Esophagus squamous epithelium (tissue), 4 donors: Measurements from ENCODE around the gene PZP.

Experiments used
- CTCF ChIP-seq, 6 experiments: fragments of 450-650 bp in 4 of 6; fragments of 200-600 bp in 2 of 6; sonication (generic) in 2 of 6; IDR thresholded peaks; one replicate each; pipeline ENCODE4 v1.5.1; 2016 to 2019; ENCODE audit warnings: antibody characterized with exemption in 6 of 6, mild to moderate bottlenecking in 4 of 6, moderate library complexity in 4 of 6
- POLR2A ChIP-seq, 4 donors: fragments of 450-650 bp; IDR thresholded peaks; one replicate each; pipeline ENCODE4 v1.6.1; 2017; ENCODE audit warnings: antibody characterized with exemption in 4 of 4, mild to moderate bottlenecking in 4 of 4, moderate library complexity in 3 of 4

GRCh38 chr12:9104087-9104486 lies 104.1 kb downstream of the PZP start:
- TF ChIP-seq CTCF (IDR thresholded peaks at IDR 0.05) (no peak), POLR2A (IDR thresholded peaks at IDR 0.05) (no peak)
